K562 (cell line): Measurements from ENCODE around the gene NME7. TPM values are rescaled to one million over a fixed set of nuclear protein-coding genes. Genes with fewer than 3 reads are reported as not detected.

Experiments used
- BDP1 ChIP-seq: IDR thresholded peaks from 3 replicates; pipeline ENCODE4 v1.6.1; 2011; ENCODE audit not compliant: insufficient read length, insufficient read depth
- NELFE ChIP-seq: IDR thresholded peaks from 2 replicates; pipeline ENCODE4 v1.6.1; 2011; ENCODE audit warnings: mild to moderate bottlenecking; ENCODE audit not compliant: insufficient read depth, insufficient read length
- polyA plus RNA-seq, 8 experiments: library from polyadenylated mRNA; depleted of rRNA in 4 of 8; stranded (reverse) in 5 of 8; unstranded in 3 of 8; fragments of >200 nt; fragmentation: Nextera tagmentation in 2 of 8; fragmentation: Illumina TruSeq in 1 of 8; extraction: Ambion mirVana in 2 of 8; extraction: Trizol in 1 of 8; gene quantifications; 2 replicates each; pipeline versions ENCODE4 v1.2.1 to v1.2.3, GENCODE V29; 2011 to 2014; ENCODE audit warnings: inconsistent platforms in 1 of 8, missing spikeins in 1 of 8
- total RNA-seq, 7 experiments: library from RNA; depleted of rRNA in 6 of 7; stranded (reverse); fragments of >200 nt in 6 of 7; fragmentation: Illumina TruSeq in 2 of 7; extraction: Trizol in 2 of 7; gene quantifications; 2 replicates each; pipeline versions ENCODE4 v1.2.1 to v1.2.3, GENCODE V29; 2011 to 2021; ENCODE audit warnings: low replicate concordance in 1 of 7
- TF ChIP-seq, protein P1 (sequence below): fragments of 450-650 bp; IDR thresholded peaks from 2 replicates; pipeline ENCODE4 v1.6.1; 2016; ENCODE audit warnings: mild to moderate bottlenecking, moderate library complexity
- TF ChIP-seq, protein P2 (sequence below): fragments of 450-650 bp; IDR thresholded peaks from 2 replicates; pipeline ENCODE4 v1.6.1; 2017; ENCODE audit warnings: mild to moderate bottlenecking, moderate library complexity
- TF ChIP-seq, protein P3 (sequence below), 2 experiments: fragments of 450-650 bp; conservative IDR thresholded peaks; 2 replicates each; pipeline ENCODE4 v1.6.1; 2017; ENCODE audit warnings: mild to moderate bottlenecking in 2 of 2, moderate library complexity in 2 of 2

NME7 gene
- total and polyA plus RNA-seq, 9 of the 15 experiments (the other 6 are each of a cell fraction or from before 2014, with no cell fraction given), result 7.9 to 43.2 (median 23.9) TPM

DNA sequence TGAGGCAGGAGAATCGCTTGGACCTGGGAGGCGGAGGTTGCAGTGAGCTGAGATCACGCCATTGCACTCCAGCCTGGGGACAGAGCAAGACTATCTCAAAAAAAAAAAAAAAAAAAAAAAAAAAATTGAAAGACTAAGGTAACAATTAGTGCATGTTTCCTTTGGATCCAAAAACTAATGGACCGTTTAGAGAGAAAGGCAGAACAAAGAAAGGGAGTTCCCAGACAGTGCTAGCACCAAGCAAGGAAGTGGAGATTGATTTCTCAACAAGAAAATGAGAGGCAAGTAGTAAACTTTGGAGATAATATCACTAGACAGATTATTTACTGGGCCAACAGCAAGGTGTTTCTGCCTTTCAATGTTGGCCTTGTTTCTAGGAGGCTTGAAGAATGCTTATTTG, 236.9 kb downstream of the NME7 start (continued):
- TF ChIP-seq, protein P1, sequence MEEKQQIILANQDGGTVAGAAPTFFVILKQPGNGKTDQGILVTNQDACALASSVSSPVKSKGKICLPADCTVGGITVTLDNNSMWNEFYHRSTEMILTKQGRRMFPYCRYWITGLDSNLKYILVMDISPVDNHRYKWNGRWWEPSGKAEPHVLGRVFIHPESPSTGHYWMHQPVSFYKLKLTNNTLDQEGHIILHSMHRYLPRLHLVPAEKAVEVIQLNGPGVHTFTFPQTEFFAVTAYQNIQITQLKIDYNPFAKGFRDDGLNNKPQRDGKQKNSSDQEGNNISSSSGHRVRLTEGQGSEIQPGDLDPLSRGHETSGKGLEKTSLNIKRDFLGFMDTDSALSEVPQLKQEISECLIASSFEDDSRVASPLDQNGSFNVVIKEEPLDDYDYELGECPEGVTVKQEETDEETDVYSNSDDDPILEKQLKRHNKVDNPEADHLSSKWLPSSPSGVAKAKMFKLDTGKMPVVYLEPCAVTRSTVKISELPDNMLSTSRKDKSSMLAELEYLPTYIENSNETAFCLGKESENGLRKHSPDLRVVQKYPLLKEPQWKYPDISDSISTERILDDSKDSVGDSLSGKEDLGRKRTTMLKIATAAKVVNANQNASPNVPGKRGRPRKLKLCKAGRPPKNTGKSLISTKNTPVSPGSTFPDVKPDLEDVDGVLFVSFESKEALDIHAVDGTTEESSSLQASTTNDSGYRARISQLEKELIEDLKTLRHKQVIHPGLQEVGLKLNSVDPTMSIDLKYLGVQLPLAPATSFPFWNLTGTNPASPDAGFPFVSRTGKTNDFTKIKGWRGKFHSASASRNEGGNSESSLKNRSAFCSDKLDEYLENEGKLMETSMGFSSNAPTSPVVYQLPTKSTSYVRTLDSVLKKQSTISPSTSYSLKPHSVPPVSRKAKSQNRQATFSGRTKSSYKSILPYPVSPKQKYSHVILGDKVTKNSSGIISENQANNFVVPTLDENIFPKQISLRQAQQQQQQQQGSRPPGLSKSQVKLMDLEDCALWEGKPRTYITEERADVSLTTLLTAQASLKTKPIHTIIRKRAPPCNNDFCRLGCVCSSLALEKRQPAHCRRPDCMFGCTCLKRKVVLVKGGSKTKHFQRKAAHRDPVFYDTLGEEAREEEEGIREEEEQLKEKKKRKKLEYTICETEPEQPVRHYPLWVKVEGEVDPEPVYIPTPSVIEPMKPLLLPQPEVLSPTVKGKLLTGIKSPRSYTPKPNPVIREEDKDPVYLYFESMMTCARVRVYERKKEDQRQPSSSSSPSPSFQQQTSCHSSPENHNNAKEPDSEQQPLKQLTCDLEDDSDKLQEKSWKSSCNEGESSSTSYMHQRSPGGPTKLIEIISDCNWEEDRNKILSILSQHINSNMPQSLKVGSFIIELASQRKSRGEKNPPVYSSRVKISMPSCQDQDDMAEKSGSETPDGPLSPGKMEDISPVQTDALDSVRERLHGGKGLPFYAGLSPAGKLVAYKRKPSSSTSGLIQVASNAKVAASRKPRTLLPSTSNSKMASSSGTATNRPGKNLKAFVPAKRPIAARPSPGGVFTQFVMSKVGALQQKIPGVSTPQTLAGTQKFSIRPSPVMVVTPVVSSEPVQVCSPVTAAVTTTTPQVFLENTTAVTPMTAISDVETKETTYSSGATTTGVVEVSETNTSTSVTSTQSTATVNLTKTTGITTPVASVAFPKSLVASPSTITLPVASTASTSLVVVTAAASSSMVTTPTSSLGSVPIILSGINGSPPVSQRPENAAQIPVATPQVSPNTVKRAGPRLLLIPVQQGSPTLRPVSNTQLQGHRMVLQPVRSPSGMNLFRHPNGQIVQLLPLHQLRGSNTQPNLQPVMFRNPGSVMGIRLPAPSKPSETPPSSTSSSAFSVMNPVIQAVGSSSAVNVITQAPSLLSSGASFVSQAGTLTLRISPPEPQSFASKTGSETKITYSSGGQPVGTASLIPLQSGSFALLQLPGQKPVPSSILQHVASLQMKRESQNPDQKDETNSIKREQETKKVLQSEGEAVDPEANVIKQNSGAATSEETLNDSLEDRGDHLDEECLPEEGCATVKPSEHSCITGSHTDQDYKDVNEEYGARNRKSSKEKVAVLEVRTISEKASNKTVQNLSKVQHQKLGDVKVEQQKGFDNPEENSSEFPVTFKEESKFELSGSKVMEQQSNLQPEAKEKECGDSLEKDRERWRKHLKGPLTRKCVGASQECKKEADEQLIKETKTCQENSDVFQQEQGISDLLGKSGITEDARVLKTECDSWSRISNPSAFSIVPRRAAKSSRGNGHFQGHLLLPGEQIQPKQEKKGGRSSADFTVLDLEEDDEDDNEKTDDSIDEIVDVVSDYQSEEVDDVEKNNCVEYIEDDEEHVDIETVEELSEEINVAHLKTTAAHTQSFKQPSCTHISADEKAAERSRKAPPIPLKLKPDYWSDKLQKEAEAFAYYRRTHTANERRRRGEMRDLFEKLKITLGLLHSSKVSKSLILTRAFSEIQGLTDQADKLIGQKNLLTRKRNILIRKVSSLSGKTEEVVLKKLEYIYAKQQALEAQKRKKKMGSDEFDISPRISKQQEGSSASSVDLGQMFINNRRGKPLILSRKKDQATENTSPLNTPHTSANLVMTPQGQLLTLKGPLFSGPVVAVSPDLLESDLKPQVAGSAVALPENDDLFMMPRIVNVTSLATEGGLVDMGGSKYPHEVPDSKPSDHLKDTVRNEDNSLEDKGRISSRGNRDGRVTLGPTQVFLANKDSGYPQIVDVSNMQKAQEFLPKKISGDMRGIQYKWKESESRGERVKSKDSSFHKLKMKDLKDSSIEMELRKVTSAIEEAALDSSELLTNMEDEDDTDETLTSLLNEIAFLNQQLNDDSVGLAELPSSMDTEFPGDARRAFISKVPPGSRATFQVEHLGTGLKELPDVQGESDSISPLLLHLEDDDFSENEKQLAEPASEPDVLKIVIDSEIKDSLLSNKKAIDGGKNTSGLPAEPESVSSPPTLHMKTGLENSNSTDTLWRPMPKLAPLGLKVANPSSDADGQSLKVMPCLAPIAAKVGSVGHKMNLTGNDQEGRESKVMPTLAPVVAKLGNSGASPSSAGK, result no peak
- TF ChIP-seq, protein P2, sequence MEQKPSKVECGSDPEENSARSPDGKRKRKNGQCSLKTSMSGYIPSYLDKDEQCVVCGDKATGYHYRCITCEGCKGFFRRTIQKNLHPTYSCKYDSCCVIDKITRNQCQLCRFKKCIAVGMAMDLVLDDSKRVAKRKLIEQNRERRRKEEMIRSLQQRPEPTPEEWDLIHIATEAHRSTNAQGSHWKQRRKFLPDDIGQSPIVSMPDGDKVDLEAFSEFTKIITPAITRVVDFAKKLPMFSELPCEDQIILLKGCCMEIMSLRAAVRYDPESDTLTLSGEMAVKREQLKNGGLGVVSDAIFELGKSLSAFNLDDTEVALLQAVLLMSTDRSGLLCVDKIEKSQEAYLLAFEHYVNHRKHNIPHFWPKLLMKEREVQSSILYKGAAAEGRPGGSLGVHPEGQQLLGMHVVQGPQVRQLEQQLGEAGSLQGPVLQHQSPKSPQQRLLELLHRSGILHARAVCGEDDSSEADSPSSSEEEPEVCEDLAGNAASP, result no peak
- TF ChIP-seq BDP1, result no peak
- TF ChIP-seq, protein P3, sequence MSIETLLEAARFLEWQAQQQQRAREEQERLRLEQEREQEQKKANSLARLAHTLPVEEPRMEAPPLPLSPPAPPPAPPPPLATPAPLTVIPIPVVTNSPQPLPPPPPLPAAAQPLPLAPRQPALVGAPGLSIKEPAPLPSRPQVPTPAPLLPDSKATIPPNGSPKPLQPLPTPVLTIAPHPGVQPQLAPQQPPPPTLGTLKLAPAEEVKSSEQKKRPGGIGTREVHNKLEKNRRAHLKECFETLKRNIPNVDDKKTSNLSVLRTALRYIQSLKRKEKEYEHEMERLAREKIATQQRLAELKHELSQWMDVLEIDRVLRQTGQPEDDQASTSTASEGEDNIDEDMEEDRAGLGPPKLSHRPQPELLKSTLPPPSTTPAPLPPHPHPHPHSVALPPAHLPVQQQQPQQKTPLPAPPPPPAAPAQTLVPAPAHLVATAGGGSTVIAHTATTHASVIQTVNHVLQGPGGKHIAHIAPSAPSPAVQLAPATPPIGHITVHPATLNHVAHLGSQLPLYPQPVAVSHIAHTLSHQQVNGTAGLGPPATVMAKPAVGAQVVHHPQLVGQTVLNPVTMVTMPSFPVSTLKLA (conservative IDR thresholded peaks at IDR 0.05), result no peak
- no peak for TF ChIP-seq NELFE
